HG03558 (cell line): Measurements from ENCODE around the gene JAK2.
"Not testable (repeated sequence)": the region's sequence is repeated elsewhere in the genome, so short reads cannot be mapped to it uniquely, and the experiment has no call there.

ENCODE experiments used
- ATAC-seq: cut with Tn5 transposase; IDR thresholded peaks from one replicate; pipeline ENCODE4 v1.9.1; 2021; ENCODE audit warnings: moderate number of reproducible peaks; ENCODE audit not compliant: unreplicated experiment; ENCODE audit errors: extremely low read depth

JAK2 gene

DNA sequence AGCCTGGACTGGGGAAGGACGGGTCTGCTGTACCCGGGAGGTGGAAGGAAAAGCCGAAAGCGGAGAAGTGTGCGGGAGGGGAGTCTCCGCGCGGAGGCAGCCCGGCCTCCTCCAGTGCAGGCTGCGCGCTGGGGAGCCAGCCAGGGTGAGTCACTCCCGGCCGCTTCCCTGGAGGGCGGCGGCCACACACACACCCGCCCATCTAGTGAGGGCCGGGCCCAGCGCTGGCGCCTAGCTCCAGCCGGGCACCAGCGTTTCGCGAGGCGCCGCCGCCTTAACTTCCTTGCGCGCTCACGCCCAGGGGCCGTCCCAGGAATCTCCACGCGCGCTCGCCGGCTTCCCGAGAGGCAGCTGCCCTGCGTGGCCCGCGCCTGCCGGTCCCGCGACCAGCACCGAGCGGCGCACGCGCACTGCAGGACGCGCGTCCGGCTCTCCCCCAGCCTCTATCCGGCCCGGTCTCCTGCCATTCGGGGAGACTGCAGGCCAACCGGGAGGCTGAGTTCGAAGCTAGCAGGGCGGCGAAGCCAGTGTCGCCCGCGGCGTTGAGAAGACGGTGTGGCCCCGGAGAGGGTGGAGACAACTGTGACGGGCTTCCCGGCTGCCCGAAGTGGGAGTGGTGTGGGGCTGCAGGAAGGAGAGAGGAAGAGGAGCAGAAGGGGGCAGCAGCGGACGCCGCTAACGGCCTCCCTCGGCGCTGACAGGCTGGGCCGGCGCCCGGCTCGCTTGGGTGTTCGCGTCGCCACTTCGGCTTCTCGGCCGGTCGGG, at the start of gene JAK2:
Gene JAK2, plus strand, starts transcription at position 652 of the 765 bp plus-strand sequence. CDS start 36,716 bp downstream, outside the sequence.
- peak; percentile 36 for ATAC-seq

- no peak for ATAC-seq
These were observed 48.8 kb upstream of the JAK2 start for GRCh38 chr9:4936277-4936676.

DNA sequence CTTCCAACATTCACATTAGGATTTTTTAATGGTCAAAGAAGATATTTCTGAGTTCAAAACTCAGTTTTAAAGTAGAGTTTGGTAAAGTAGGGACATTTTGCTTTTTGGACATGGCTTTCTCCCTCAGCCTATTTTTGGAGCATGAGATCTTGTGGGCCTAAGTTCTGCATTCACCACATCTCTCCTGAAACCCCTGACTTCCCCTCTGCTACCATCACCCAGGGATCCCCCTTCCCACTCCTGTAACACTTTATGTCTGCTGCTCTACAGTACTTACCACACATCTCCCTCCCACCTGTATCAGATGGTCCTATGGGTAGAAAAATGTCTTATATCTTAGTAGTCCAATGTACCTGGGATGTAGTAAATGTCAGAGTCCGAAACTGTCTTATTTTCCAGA, 48.2 kb upstream of the JAK2 start:
- ATAC-seq, result peak; percentile 31

- ATAC-seq, result no peak
These were observed 47.6 kb upstream of the JAK2 start for GRCh38 chr9:4937446-4937845.

GRCh38 chr9:4938496-4938895, 46.6 kb upstream of the JAK2 start:
- ATAC-seq, result no peak

GRCh38 chr9:4939118-4939561, 45.9 kb upstream of the JAK2 start:
- peak; percentile 85 for ATAC-seq

GRCh38 chr9:4942042-4942691, 42.9 kb upstream of the JAK2 start:
- not testable (repeated sequence) for ATAC-seq

GRCh38 chr9:4943346-4943745, 41.7 kb upstream of the JAK2 start:
- no peak for ATAC-seq

GRCh38 chr9:4944431-4945211, 40.5 kb upstream of the JAK2 start:
- ATAC-seq, result not testable (repeated sequence)

- ATAC-seq, result no peak
These were observed 38.1 kb upstream of the JAK2 start for GRCh38 chr9:4946937-4947336.

- ATAC-seq, result no peak
These were observed 29.2 kb upstream of the JAK2 start for GRCh38 chr9:4955836-4956235.

GRCh38 chr9:4959031-4959430, 26.0 kb upstream of the JAK2 start:
- ATAC-seq, result no peak

- no peak for ATAC-seq
These were observed 23.0 kb upstream of the JAK2 start for GRCh38 chr9:4962085-4962484.

DNA sequence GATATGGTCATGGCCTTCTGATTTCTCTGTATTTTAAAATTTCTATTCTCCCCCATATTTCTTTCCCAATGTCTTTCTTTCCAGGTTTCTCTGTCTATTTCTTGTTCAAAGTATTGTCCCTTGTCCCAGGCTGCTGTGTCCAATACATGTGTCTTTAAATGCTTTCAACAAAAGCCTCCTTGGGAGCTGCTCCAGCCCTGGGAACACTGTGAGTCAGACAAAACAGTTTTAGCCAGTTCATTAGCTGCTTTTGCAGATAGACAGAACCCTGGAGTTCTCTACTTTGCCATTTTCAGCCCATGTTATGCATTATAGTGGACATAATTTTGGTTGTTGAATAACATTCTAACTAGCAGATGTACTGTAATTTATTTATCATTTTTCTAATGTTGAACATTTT, 20.5 kb upstream of the JAK2 start:
- ATAC-seq, result no peak

GRCh38 chr9:4965174-4965821, 19.8 kb upstream of the JAK2 start:
- ATAC-seq, result no peak

DNA sequence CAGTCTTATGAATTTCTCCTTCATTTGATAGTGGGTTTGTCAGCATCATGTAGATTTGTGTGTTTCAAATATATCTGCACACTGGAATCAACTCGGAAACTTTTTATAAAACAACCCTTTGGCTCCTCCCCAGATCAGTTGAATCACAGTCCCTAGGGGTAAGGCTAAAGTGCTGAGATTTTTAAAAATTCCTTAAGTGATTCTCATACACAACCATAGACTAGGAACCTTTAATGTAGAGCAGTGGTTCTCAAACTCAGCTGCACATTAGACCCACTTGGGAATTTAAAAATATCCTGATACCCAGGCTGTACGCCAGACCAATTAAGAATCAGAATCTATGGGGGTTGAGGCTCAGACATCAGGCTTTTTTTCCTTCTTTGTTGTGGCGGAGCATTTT, 17.5 kb upstream of the JAK2 start:
- no peak for ATAC-seq

DNA sequence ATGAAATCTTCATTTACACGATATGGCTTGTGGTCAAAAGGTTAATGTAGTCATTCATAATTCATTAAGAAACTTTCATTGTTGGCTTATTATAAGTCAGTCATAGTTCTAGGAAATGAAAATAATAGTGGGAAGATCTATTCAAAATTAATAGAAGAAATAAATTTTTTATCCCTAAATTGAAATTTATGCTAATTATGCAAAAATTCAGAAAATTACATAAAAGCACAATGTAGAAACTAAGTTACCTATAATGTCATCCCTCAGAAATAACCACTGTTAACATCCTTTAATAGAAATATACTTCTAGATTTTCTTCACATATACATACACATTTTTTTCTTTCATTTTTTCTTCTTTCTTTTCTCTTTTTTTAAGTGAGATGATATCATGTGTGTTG, 15.9 kb upstream of the JAK2 start:
- ATAC-seq, result no peak

- peak; percentile 91 for ATAC-seq
These were observed 14.0 kb upstream of the JAK2 start for GRCh38 chr9:4970970-4971641.

GRCh38 chr9:4973246-4973645, 11.8 kb upstream of the JAK2 start:
- no peak for ATAC-seq

DNA sequence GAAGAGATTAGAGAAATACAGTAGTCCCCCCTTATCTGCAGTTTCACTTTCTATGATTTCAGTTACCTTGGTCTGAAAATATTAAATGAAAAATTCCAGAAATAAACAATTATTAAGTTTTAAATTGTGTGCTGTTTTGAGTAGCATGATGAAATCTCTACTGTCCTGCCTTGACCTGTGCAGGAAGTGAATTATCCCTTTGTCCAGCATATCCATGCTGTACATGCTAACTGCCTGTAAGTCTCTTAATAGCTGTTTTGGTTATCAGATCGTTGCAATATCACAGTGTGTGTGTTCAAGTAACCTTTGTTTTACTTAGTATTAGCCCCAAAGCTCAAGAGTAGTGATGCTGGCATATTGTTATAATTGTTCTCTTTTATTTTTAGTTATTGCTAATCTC, 11.2 kb upstream of the JAK2 start:
- no peak for ATAC-seq
